ENCODE results near the gene DNAJC5.

GRCh38 chr20:63860325-63861051 is 34.4 kb upstream of the DNAJC5 start:
- TF ChIP-seq POLR2AphosphoS5 (IDR thresholded peaks at IDR 0.05; ENCODE audit: insufficient read depth, low read depth, low read length) = no peak
- no peak for TF ChIP-seq CTCF (IDR thresholded peaks at IDR 0.05; ENCODE audit: extremely low read depth in 1 of 2, insufficient read depth in 1 of 2, low read depth in 1 of 2, low read length in 2 of 2)
- TF ChIP-seq MAX (IDR thresholded peaks at IDR 0.05; ENCODE audit: insufficient read depth, insufficient read length) = no peak
- no peak for TF ChIP-seq FOS (IDR thresholded peaks at IDR 0.05; ENCODE audit: borderline replicate concordance, insufficient read depth, low read length)
- TF ChIP-seq MYC (IDR thresholded peaks at IDR 0.05; ENCODE audit: low read depth, low read length) = no peak
- no peak for TF ChIP-seq POLR2A (IDR thresholded peaks at IDR 0.05; ENCODE audit: low read depth, low read length)
